ENCODE data around the gene SLFN14.
"Not testable (repeated sequence)": the region's sequence is repeated elsewhere in the genome, so short reads cannot be mapped to it uniquely, and the experiment has no call there.

Gene SLFN14

DNA sequence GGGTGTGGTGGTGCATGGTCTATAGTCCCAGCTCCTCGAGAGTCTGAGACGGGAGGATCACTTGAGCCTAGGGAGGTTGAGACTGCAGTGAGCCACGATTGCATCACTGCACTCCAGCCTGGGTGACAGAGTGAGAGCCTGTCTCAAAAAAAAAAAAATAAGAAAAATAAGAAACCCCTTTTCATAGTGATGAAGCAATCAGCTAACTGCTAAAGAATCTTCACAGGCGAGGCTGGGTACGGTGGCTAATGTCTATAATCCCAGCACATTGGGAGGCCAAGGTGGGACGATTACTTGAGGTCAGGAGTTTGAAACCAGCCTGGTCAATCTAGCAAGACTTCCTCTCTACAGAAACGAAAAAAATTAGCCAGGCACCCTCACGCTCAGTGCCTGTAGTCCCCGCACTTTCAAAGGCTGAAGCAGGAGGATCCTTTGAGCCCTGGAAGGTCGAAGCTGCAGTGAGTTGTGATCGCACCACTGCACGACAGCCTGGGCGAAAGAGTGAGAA lies 23.9 kb downstream of the SLFN14 start:
- H3K36me3 ChIP-seq (ENCODE audit: control insufficient read depth in 2 of 2, insufficient read depth in 1 of 2, low read length in 2 of 2) = no peaks in the 10 kb centered on the region
- H3K9me3 ChIP-seq (ENCODE audit: control insufficient read depth, insufficient read depth, low read depth, low read length) = no peaks in the 10 kb centered on the region
- no peak overlapping the region for H3K27ac ChIP-seq (ENCODE audit: extremely low read depth, low read depth, low read length)
- TF ChIP-seq ZNF548 (tag by site-specific recombination; IDR thresholded peaks at IDR 0.05) (no peak), HOXC10 (CRISPR knock-in tag; IDR thresholded peaks at IDR 0.05) (no peak), KLF8 (tag by site-specific recombination; IDR thresholded peaks at IDR 0.05) (no peak), ZNF843 (tag by site-specific recombination; IDR thresholded peaks at IDR 0.05) (no peak), OSR2 (tag by site-specific recombination; IDR thresholded peaks at IDR 0.05) (no peak), ZNF433 (tag by site-specific recombination; IDR thresholded peaks at IDR 0.05; ENCODE audit: low read depth) (no peak), ZNF175 (tag by site-specific recombination; IDR thresholded peaks at IDR 0.05) (no peak), KLF10 (tag by site-specific recombination; IDR thresholded peaks at IDR 0.05) (no peak), TRIM28 (IDR thresholded peaks at IDR 0.05; ENCODE audit: borderline replicate concordance, low read length) (no peak), ZNF2 (tag by site-specific recombination; IDR thresholded peaks at IDR 0.05) (no peak), ZNF510 (tag by site-specific recombination; IDR thresholded peaks at IDR 0.05; ENCODE audit: insufficient replicate concordance) (no peak)
- TF ChIP-seq, protein P1, sequence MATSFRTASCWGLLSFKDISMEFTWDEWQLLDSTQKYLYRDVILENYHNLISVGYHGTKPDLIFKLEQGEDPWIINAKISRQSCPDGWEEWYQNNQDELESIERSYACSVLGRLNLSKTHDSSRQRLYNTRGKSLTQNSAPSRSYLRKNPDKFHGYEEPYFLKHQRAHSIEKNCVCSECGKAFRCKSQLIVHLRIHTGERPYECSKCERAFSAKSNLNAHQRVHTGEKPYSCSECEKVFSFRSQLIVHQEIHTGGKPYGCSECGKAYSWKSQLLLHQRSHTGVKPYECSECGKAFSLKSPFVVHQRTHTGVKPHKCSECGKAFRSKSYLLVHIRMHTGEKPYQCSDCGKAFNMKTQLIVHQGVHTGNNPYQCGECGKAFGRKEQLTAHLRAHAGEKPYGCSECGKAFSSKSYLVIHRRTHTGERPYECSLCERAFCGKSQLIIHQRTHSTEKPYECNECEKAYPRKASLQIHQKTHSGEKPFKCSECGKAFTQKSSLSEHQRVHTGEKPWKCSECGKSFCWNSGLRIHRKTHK (tag by site-specific recombination; IDR thresholded peaks at IDR 0.05) = no peak
- ChIA-PET POLR2A (no interaction called here), CTCF (interaction anchor here (0.5 to 9.4 kb wide), 14 partner anchors 13 to 1114 kb away, joined by 3 to 236 read pairs (median 3); partner anchors contain the start of gene C17orf50)
- no peak overlapping the region for H3K4me3 ChIP-seq (ENCODE audit: low read depth, low read length)
- H3K4me1 ChIP-seq (ENCODE audit: control insufficient read depth, insufficient read depth, low read length) = peaks cover 3% of the 10 kb centered on the region; the same call in 1 of the 2 replicates

DNA sequence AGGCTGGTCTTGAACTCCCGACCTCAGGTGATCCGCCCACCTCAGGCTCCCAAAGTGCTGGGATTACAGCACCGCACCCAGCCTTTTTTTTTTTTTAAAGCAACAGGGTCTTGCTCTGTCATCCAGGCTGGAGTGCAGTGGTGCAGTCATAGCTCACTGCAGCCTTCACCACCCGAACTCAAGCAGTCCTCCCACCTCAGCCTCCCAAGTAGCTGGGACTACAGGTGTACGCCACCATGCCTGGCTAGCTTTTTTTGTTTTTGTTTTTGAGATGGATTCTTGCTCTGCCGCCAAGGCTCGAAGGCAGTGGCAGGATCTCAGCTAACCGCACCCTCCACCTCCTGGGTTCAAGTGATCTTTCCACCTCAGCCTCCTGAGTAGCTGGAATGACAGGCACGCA lies 25.2 kb downstream of the SLFN14 start:
- H3K36me3 ChIP-seq (ENCODE audit: control insufficient read depth in 2 of 2, insufficient read depth in 1 of 2, low read length in 2 of 2); H3K4me1 ChIP-seq (ENCODE audit: control insufficient read depth, insufficient read depth, low read length); H3K9me3 ChIP-seq (ENCODE audit: control insufficient read depth, insufficient read depth, low read depth, low read length); H3K4me3 ChIP-seq (ENCODE audit: low read depth, low read length); H3K27ac ChIP-seq (ENCODE audit: extremely low read depth, low read depth, low read length): not testable (repeated sequence)
- ChIA-PET POLR2A (interaction anchor here (0.6 kb wide), 1 partner anchor 274 kb away, joined by 3 read pairs; no protein-coding TSS in a partner anchor), CTCF (interaction anchor here (0.6 to 9.4 kb wide), 14 partner anchors 8 to 567 kb away, joined by 3 to 236 read pairs (median 4); partner anchors contain the start of genes SLFN12 and SLFN14)

DNA sequence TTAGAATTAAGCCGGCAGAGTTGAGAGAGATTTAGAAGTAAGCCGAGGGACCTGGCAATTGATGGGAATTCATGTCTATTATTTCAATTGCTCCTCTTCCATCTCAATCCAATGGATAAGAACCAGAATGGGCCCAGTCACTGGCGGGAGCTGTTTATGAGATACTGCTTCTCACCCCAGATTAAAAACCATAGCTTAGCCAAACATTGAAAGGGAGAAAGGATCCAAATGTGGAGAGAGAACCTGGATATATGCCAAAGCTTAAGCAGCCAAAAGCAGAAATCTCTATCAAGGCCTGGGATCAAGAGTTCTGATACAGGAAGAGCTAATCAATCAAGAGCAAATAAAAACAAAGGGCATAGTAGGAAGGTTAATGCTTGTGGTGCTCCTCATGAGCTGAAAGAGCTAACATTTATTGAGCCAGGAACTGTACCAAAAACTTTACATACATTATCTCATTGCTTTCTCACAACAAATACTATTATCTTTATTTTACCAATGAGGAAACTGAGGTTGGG lies 26.0 kb downstream of the SLFN14 start:
- Histone ChIP-seq H3K4me1 (ENCODE audit: control insufficient read depth, insufficient read depth, low read length) (peaks cover under 1% of the 10 kb centered on the region; the same call in 1 of the 2 replicates), H3K9me3 (ENCODE audit: control insufficient read depth, insufficient read depth, low read depth, low read length) (no peaks in the 10 kb centered on the region), H3K36me3 (ENCODE audit: control insufficient read depth in 2 of 2, insufficient read depth in 1 of 2, low read length in 2 of 2) (no peaks in the 10 kb centered on the region), H3K4me3 (ENCODE audit: low read depth, low read length) (no peak overlapping the region), H3K27ac (ENCODE audit: extremely low read depth, low read depth, low read length) (no peak overlapping the region)
- peak; percentile 53; the same call in 1 of the 2 replicates for TF ChIP-seq ZBTB17 (tag by site-specific recombination; IDR thresholded peaks at IDR 0.05)
- no peak for TF ChIP-seq YY1 (tag by site-specific recombination; IDR thresholded peaks at IDR 0.05)
- TF ChIP-seq ZNF302 (tag by site-specific recombination; IDR thresholded peaks at IDR 0.05; ENCODE audit: low read depth) = no peak
- TF ChIP-seq KLF10 (tag by site-specific recombination; IDR thresholded peaks at IDR 0.05) = no peak
- TF ChIP-seq ZNF114 (tag by site-specific recombination; IDR thresholded peaks at IDR 0.05) = no peak
- TF ChIP-seq GLI2 (tag by site-specific recombination; IDR thresholded peaks at IDR 0.05; ENCODE audit: borderline replicate concordance, low read depth) = no peak
- ChIA-PET POLR2A (interaction anchor here (0.6 kb wide), 1 partner anchor 273 kb away, joined by 3 read pairs; no protein-coding TSS in a partner anchor), CTCF (interaction anchor here (0.6 to 9.4 kb wide), 27 partner anchors 9 to 1115 kb away, joined by 3 to 236 read pairs (median 4); partner anchors contain the start of genes SLFN12 and SLFN14)

- no peak overlapping the region for H3K4me3 ChIP-seq (ENCODE audit: low read depth, low read length)
- H3K4me1 ChIP-seq (ENCODE audit: control insufficient read depth, insufficient read depth, low read length) = no peaks in the 10 kb centered on the region
- H3K9me3 ChIP-seq (ENCODE audit: control insufficient read depth, insufficient read depth, low read depth, low read length) = no peaks in the 10 kb centered on the region
- POLR2A ChIA-PET = no interaction called here
- H3K36me3 ChIP-seq (ENCODE audit: control insufficient read depth in 2 of 2, insufficient read depth in 1 of 2, low read length in 2 of 2) = no peaks in the 10 kb centered on the region
- H3K27ac ChIP-seq (ENCODE audit: extremely low read depth, low read depth, low read length) = no peak overlapping the region
- CTCF ChIA-PET = interaction anchor here (0.6 to 9.4 kb wide), 6 partner anchors 10 to 425 kb away, joined by 3 to 236 read pairs (median 4); no protein-coding TSS in a partner anchor
- TF ChIP-seq ZNF621 (tag by site-specific recombination; IDR thresholded peaks at IDR 0.05) = no peak
- no peak for TF ChIP-seq ZNF366 (tag by site-specific recombination; conservative IDR thresholded peaks at IDR 0.05)
- TF ChIP-seq, protein P2, sequence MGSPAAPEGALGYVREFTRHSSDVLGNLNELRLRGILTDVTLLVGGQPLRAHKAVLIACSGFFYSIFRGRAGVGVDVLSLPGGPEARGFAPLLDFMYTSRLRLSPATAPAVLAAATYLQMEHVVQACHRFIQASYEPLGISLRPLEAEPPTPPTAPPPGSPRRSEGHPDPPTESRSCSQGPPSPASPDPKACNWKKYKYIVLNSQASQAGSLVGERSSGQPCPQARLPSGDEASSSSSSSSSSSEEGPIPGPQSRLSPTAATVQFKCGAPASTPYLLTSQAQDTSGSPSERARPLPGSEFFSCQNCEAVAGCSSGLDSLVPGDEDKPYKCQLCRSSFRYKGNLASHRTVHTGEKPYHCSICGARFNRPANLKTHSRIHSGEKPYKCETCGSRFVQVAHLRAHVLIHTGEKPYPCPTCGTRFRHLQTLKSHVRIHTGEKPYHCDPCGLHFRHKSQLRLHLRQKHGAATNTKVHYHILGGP (tag by site-specific recombination; IDR thresholded peaks at IDR 0.05) = no peak
- TF ChIP-seq ZNF132 (tag by site-specific recombination; IDR thresholded peaks at IDR 0.05; ENCODE audit: borderline replicate concordance) = no peak
- TF ChIP-seq, protein P3, sequence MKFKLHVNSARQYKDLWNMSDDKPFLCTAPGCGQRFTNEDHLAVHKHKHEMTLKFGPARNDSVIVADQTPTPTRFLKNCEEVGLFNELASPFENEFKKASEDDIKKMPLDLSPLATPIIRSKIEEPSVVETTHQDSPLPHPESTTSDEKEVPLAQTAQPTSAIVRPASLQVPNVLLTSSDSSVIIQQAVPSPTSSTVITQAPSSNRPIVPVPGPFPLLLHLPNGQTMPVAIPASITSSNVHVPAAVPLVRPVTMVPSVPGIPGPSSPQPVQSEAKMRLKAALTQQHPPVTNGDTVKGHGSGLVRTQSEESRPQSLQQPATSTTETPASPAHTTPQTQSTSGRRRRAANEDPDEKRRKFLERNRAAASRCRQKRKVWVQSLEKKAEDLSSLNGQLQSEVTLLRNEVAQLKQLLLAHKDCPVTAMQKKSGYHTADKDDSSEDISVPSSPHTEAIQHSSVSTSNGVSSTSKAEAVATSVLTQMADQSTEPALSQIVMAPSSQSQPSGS (tag by site-specific recombination; IDR thresholded peaks at IDR 0.05; ENCODE audit: low read depth) = no peak
- no peak for TF ChIP-seq ZNF174 (tag by site-specific recombination; IDR thresholded peaks at IDR 0.05)
These were observed 29.5 kb downstream of the SLFN14 start for GRCh38 chr17:35531160-35531559.
